MM.1S (cell line): ENCODE measurements around the gene MANSC1.

Source experiments
- DNase-seq: peaks from one replicate; pipeline ENCODE4 v3.0.0-alpha.2; 2015
- H2AFZ ChIP-seq: fragments of 300-600 bp; sonication (generic); 2 replicates; pipeline ENCODE4 v1.6.0; 2016; ENCODE audit warnings: antibody characterized with exemption, low read length
- H3F3A ChIP-seq: fragments of 300-600 bp; sonication (generic); 2 replicates; pipeline ENCODE4 v1.6.1; 2016; ENCODE audit warnings: mild to moderate bottlenecking, antibody characterized with exemption, low read length, moderate library complexity, mixed read lengths; ENCODE audit not compliant: insufficient read depth
- H3K27ac ChIP-seq: fragments of 300-600 bp; sonication (generic); 2 replicates; pipeline ENCODE4 v1.5.1; 2016; ENCODE audit warnings: mild to moderate bottlenecking, low read length
- H3K27me3 ChIP-seq: fragments of 300-600 bp; sonication (generic); replicated peaks from 2 replicates; pipeline ENCODE4 v1.6.0; 2016; ENCODE audit warnings: low read length; ENCODE audit not compliant: insufficient read depth
- H3K36me3 ChIP-seq: fragments of 300-600 bp; sonication (generic); replicated peaks from 2 replicates; pipeline ENCODE4 v1.6.1; 2016; ENCODE audit warnings: mild to moderate bottlenecking, low read length, mixed read lengths; ENCODE audit not compliant: insufficient read depth
- H3K4me1 ChIP-seq: fragments of 300-600 bp; sonication (generic); 2 replicates; pipeline ENCODE4 v1.6.1; 2016; ENCODE audit warnings: low read length, mixed read lengths
- H3K4me2 ChIP-seq: fragments of 300-600 bp; sonication (generic); 2 replicates; pipeline ENCODE4 v1.6.0; 2016; ENCODE audit warnings: low read depth, low read length
- H3K4me3 ChIP-seq: fragments of 300-600 bp; sonication (generic); 2 replicates; pipeline ENCODE4 v1.5.1; 2016; ENCODE audit warnings: low read length, mixed read lengths
- H3K79me2 ChIP-seq: fragments of 300-600 bp; sonication (generic); 2 replicates; pipeline ENCODE4 v1.6.1; 2016; ENCODE audit warnings: mixed run types, low read length, mixed read lengths
- H3K9ac ChIP-seq: fragments of 300-600 bp; sonication (generic); 2 replicates; pipeline ENCODE4 v1.6.1; 2016; ENCODE audit warnings: low read length, mixed read lengths
- H3K9me2 ChIP-seq: fragments of 300-600 bp; sonication (generic); replicated peaks from 2 replicates; pipeline ENCODE4 v1.6.1; 2016; ENCODE audit warnings: mild to moderate bottlenecking, low read length, mixed read lengths; ENCODE audit not compliant: insufficient read depth
- H3K9me3 ChIP-seq: fragments of 300-600 bp; sonication (generic); replicated peaks from 2 replicates; pipeline ENCODE4 v1.6.1; 2016; ENCODE audit warnings: mild to moderate bottlenecking, low read length, mixed read lengths; ENCODE audit not compliant: insufficient read depth
- H4K20me1 ChIP-seq: fragments of 300-600 bp; sonication (generic); 2 replicates; pipeline ENCODE4 v1.6.1; 2016; ENCODE audit warnings: mild to moderate bottlenecking, low read length, moderate library complexity, mixed read lengths; ENCODE audit not compliant: insufficient read depth
- CTCF ChIP-seq: fragments of 300-600 bp; sonication (generic); IDR thresholded peaks from 2 replicates; pipeline ENCODE4 v1.5.1; 2016; ENCODE audit warnings: antibody characterized with exemption, low read length, mixed read lengths
- EZH2 ChIP-seq: fragments of 300-600 bp; sonication (generic); optimal IDR thresholded peaks from 2 replicates; pipeline ENCODE3; 2017; ENCODE audit warnings: low read depth, mild to moderate bottlenecking, antibody characterized with exemption, low read length, mixed read lengths
- EZH2phosphoT487 ChIP-seq: fragments of 300-600 bp; sonication (generic); IDR thresholded peaks from 2 replicates; pipeline ENCODE4 v1.6.1; 2018; ENCODE audit warnings: antibody characterized with exemption, low read length

The MANSC1 gene

DNA sequence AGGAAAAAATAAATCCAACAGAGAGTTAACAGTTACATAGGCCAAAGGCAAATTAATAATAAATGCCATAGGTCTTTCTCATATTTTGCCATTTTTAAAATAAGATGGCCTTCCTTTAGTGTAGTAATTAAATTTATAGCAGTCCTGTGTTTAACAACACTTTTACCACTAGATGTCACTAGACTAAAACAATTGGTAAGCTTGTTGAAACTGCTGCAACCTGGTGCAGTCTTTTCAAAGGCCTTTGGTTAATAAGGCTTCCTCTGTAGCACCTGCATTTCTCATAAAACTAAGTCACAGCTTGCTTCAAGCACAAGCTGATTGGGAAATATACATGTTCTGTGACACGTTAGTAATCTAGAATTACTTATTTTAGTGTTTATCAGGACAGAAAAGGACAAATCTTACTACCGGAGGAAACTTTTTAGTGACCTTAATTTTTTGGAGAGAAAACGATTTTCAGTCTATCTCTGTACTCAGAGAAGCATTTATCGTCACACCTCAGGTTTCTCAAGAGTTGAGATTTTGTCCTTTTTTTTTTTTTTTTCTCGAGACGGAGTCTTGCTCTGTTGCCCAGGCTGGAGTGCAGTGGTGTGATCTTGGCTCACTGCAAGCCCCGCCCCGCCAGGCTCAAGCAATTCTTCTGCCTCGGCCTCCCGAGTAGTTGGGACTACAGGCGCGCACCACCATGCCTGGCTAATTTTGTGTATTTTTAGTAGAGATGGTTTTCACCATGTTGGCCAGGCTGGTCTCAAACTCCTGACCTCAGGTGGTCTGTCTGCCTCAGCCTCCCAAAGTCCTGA is 26.8 kb upstream of the MANSC1 start:
- no peak overlapping the region for H3K9ac ChIP-seq
- peak; percentile 91 for DNase-seq
- no peak overlapping the region for H3K27ac ChIP-seq
- no peaks in the 10 kb centered on the region for H3K9me2 ChIP-seq
- no peaks in the 10 kb centered on the region for H3F3A ChIP-seq
- H3K79me2 ChIP-seq, result peaks cover 17% of the 10 kb centered on the region
- TF ChIP-seq EZH2, result no peak
- no peak for TF ChIP-seq EZH2phosphoT487
- peak; percentile 73 for TF ChIP-seq CTCF
- no peaks in the 10 kb centered on the region for H3K9me3 ChIP-seq
- no peak overlapping the region for H2AFZ ChIP-seq
- no peaks in the 10 kb centered on the region for H3K4me1 ChIP-seq
- no peak overlapping the region for H3K4me3 ChIP-seq
- no peak overlapping the region for H3K4me2 ChIP-seq
- H3K36me3 ChIP-seq, result no peaks in the 10 kb centered on the region
- no peaks in the 10 kb centered on the region for H4K20me1 ChIP-seq
- H3K27me3 ChIP-seq, result no peaks in the 10 kb centered on the region

GRCh38 chr12:12372946-12373722 is 23.1 kb upstream of the MANSC1 start:
- Histone ChIP-seq H3K4me3 (no peak overlapping the region), H4K20me1 (no peaks in the 10 kb centered on the region), H3K4me2 (no peak overlapping the region), H2AFZ (no peak overlapping the region), H3F3A (no peaks in the 10 kb centered on the region; the same call in 1 of the 2 replicates), H3K27ac (no peak overlapping the region), H3K9ac (no peak overlapping the region), H3K9me2 (no peaks in the 10 kb centered on the region), H3K27me3 (no peaks in the 10 kb centered on the region), H3K9me3 (no peaks in the 10 kb centered on the region), H3K4me1 (no peaks in the 10 kb centered on the region), H3K79me2 (peaks cover 26% of the 10 kb centered on the region), H3K36me3 (no peaks in the 10 kb centered on the region)
- no peak for TF ChIP-seq CTCF
- TF ChIP-seq EZH2phosphoT487, result no peak
- TF ChIP-seq EZH2, result no peak
- no peak for DNase-seq

GRCh38 chr12:12367482-12367998 is 17.5 kb upstream of the MANSC1 start:
- H3K27ac ChIP-seq, result no peak overlapping the region
- TF ChIP-seq EZH2, result no peak
- TF ChIP-seq EZH2phosphoT487, result no peak
- no peak for TF ChIP-seq CTCF
- no peaks in the 10 kb centered on the region for H3K27me3 ChIP-seq
- no peaks in the 10 kb centered on the region for H3K9me2 ChIP-seq
- peaks cover 17% of the 10 kb centered on the region for H3K79me2 ChIP-seq
- no peaks in the 10 kb centered on the region for H3K36me3 ChIP-seq
- H3K4me3 ChIP-seq, result no peak overlapping the region
- no peaks in the 10 kb centered on the region for H3K4me1 ChIP-seq
- no peaks in the 10 kb centered on the region for H4K20me1 ChIP-seq
- H3K9me3 ChIP-seq, result no peaks in the 10 kb centered on the region
- no peak overlapping the region for H3K4me2 ChIP-seq
- no peak overlapping the region for H3K9ac ChIP-seq
- DNase-seq, result no peak
- no peaks in the 10 kb centered on the region; the same call in 1 of the 2 replicates for H3F3A ChIP-seq
- H2AFZ ChIP-seq, result no peak overlapping the region
